ENCODE data around the gene SYNGAP1. TPM values are rescaled to one million over a fixed set of nuclear protein-coding genes. Genes with fewer than 3 reads are reported as not detected.

Gene SYNGAP1
- total and polyA plus RNA-seq, 2 experiments from 2014 or later: 13.9 to 45.0 TPM

DNA sequence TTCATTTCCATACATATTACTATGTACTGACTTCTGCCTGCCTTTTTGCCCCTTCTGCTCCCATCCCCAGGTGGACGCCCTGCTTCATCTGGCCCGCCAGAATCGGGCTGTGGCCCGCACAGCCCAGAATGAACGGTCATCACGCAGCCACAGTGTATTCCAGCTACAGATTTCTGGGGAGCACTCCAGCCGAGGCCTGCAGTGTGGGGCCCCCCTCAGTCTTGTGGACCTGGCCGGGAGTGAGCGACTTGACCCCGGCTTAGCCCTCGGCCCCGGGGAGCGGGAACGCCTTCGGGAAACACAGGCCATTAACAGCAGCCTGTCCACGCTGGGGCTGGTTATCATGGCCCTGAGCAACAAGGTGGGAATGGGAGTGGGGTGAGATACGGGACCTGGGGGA, 13.7 kb upstream of the SYNGAP1 start (continued):
- no peak for TF ChIP-seq EZH2phosphoT487 (IDR thresholded peaks at IDR 0.05; ENCODE audit: unreplicated experiment)

DNA sequence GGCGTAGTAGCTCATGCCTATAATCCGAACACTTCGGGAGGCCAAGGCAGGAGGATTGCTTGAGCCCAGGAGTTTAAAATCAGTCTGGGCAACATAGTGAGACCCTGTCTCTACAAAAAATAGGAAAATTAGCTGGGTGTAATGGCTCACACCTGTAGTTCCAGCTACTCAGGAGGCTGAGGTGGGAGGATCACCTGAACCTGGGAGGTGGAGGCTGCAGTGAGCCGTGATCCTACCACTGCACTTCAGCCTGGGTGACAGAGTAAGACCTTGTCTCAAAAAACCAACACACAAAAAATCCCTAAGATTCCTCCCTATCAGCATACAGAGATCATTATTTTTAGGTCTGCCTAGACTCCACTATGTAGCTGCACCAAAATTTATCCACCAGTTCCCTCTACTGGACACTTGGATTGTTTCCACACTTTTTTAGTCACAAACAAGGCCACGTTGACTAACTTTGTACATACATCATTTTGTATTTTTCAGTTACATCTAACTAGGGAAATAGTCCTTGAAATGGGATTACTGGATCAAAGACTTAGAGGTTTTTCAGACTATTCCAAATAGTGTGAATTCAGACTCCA, 12.6 kb upstream of the SYNGAP1 start:
- H3K4me1 Mint-ChIP-seq: peaks cover 20% of the 10 kb centered on the region
- no peak overlapping the region for H3K4me3 Mint-ChIP-seq
- Histone ChIP-seq H3K27ac (ENCODE audit: low read depth) (no peak overlapping the region), H3K4me2 (no peak overlapping the region), H3K27me3 (ENCODE audit: insufficient read depth) (no peaks in the 10 kb centered on the region), H3K4me3 (no peak overlapping the region), H3K36me3 (ENCODE audit: insufficient read depth) (peaks cover 43% of the 10 kb centered on the region), H2AFZ (no peak overlapping the region), H3K9me2 (ENCODE audit: insufficient read depth) (no peaks in the 10 kb centered on the region), H4K20me1 (replicated peaks; ENCODE audit: insufficient read depth) (peaks cover 6% of the 10 kb centered on the region; the same call in 1 of the 2 replicates), H3K79me2 (replicated peaks; ENCODE audit: insufficient read depth) (peaks cover 9% of the 10 kb centered on the region; the same call in 1 of the 2 replicates), H3K4me1 (ENCODE audit: insufficient read depth) (peaks cover 15% of the 10 kb centered on the region), H3F3A (replicated peaks; ENCODE audit: low read depth) (peaks cover 12% of the 10 kb centered on the region)
- H3K27me3 Mint-ChIP-seq (ENCODE audit: insufficient read depth, low read depth, poor library complexity): peaks cover 10% of the 10 kb centered on the region
- H3K27ac Mint-ChIP-seq: no peak overlapping the region
- H3K36me3 Mint-ChIP-seq (ENCODE audit: low read depth): peaks cover 60% of the 10 kb centered on the region
- H3K9me3 Mint-ChIP-seq: no peaks in the 10 kb centered on the region
- no peak for ATAC-seq
- TF ChIP-seq ZNF331 (CRISPR knock-in tag; IDR thresholded peaks at IDR 0.05; ENCODE audit: low read depth) (no peak), JUNB (IDR thresholded peaks at IDR 0.05; ENCODE audit: unreplicated experiment) (no peak), EZH2 (IDR thresholded peaks at IDR 0.05; ENCODE audit: low read depth, unreplicated experiment) (no peak), STAT1 (IDR thresholded peaks at IDR 0.05; ENCODE audit: unreplicated experiment) (no peak), EZH2phosphoT487 (IDR thresholded peaks at IDR 0.05; ENCODE audit: unreplicated experiment) (no peak), ZNF114 (CRISPR knock-in tag; IDR thresholded peaks at IDR 0.05) (no peak), NANOG (IDR thresholded peaks at IDR 0.05; ENCODE audit: borderline replicate concordance) (no peak)
- TF ChIP-seq, protein P1, sequence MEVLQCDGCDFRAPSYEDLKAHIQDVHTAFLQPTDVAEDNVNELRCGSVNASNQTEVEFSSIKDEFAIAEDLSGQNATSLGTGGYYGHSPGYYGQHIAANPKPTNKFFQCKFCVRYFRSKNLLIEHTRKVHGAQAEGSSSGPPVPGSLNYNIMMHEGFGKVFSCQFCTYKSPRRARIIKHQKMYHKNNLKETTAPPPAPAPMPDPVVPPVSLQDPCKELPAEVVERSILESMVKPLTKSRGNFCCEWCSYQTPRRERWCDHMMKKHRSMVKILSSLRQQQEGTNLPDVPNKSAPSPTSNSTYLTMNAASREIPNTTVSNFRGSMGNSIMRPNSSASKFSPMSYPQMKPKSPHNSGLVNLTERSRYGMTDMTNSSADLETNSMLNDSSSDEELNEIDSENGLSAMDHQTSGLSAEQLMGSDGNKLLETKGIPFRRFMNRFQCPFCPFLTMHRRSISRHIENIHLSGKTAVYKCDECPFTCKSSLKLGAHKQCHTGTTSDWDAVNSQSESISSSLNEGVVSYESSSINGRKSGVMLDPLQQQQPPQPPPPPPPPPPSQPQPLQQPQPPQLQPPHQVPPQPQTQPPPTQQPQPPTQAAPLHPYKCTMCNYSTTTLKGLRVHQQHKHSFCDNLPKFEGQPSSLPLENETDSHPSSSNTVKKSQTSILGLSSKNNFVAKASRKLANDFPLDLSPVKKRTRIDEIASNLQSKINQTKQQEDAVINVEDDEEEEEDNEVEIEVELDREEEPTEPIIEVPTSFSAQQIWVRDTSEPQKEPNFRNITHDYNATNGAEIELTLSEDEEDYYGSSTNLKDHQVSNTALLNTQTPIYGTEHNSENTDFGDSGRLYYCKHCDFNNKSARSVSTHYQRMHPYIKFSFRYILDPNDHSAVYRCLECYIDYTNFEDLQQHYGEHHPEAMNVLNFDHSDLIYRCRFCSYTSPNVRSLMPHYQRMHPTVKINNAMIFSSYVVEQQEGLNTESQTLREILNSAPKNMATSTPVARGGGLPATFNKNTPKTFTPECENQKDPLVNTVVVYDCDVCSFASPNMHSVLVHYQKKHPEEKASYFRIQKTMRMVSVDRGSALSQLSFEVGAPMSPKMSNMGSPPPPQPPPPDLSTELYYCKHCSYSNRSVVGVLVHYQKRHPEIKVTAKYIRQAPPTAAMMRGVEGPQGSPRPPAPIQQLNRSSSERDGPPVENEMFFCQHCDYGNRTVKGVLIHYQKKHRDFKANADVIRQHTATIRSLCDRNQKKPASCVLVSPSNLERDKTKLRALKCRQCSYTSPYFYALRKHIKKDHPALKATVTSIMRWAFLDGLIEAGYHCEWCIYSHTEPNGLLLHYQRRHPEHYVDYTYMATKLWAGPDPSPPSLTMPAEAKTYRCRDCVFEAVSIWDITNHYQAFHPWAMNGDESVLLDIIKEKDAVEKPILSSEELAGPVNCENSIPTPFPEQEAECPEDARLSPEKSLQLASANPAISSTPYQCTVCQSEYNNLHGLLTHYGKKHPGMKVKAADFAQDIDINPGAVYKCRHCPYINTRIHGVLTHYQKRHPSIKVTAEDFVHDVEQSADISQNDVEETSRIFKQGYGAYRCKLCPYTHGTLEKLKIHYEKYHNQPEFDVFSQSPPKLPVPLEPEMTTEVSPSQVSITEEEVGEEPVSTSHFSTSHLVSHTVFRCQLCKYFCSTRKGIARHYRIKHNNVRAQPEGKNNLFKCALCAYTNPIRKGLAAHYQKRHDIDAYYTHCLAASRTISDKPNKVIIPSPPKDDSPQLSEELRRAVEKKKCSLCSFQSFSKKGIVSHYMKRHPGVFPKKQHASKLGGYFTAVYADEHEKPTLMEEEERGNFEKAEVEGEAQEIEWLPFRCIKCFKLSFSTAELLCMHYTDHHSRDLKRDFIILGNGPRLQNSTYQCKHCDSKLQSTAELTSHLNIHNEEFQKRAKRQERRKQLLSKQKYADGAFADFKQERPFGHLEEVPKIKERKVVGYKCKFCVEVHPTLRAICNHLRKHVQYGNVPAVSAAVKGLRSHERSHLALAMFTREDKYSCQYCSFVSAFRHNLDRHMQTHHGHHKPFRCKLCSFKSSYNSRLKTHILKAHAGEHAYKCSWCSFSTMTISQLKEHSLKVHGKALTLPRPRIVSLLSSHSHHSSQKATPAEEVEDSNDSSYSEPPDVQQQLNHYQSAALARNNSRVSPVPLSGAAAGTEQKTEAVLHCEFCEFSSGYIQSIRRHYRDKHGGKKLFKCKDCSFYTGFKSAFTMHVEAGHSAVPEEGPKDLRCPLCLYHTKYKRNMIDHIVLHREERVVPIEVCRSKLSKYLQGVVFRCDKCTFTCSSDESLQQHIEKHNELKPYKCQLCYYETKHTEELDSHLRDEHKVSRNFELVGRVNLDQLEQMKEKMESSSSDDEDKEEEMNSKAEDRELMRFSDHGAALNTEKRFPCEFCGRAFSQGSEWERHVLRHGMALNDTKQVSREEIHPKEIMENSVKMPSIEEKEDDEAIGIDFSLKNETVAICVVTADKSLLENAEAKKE (CRISPR knock-in tag; IDR thresholded peaks at IDR 0.05): no peak
- no peak for DNase-seq (ENCODE audit: low spot score)

Data from GM23338 (cell line).